Measurements from ENCODE around the gene PLCG2.

DNA sequence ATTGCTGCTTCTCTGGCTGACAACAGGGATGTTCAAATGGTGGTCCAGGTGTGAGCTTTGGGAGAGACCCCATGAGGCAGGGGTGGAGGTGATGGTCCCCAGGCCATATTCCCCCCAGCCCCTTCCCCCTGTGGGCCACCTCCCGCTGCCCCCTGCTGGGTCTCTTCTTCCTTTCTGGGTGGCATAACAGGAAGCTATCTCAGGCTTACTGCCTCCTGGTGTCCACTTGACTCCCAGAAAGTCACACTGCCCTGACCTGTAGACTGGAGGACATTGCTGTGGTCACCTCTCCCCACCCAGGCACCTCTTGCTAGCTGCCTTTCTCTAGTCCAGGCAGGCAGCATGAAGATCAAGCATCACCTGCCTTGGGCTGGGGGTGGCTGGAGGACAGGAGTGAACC, 46.4 kb upstream of the PLCG2 start:
- TF ChIP-seq POLR2AphosphoS5 (IDR thresholded peaks at IDR 0.05; ENCODE audit: borderline replicate concordance, low read depth, low read length) (no peak), EZH2 (IDR thresholded peaks at IDR 0.05) (no peak)

Measured in SK-N-MC (cell line).